ENCODE measurements around the gene SHROOM3. TPM values are rescaled to one million over a fixed set of nuclear protein-coding genes. Genes with fewer than 3 reads are reported as not detected.
A peak's percentile ranks its signal among the peaks of the same experiment; 100 is the strongest.

SHROOM3 gene
- polyA plus RNA-seq (2013, experiment 1 of 2), result 9.5 TPM
- polyA plus RNA-seq (2013, experiment 2 of 2), result 10.4 TPM

- peak; percentile 33 for DNase-seq
- Histone ChIP-seq H3K4ac (ENCODE audit: low read depth in 1 of 2, low read length in 2 of 2) (no peak within 1 kb of the TSS), H2AFZ (ENCODE audit: low read depth, low read length) (no peak within 1 kb of the TSS), H3K27me3 (ENCODE audit: control insufficient read depth in 1 of 2, insufficient read depth in 1 of 2, low read length in 2 of 2) (peaks cover 0 to 24% of the 10 kb centered on the region in 2 experiments), H3K27ac (ENCODE audit: low read length, poor library complexity, severe bottlenecking) (peak within 1 kb of the TSS; percentile 39), H3K36me3 (ENCODE audit: control insufficient read depth in 1 of 2, insufficient read depth in 2 of 2, low read depth in 1 of 2, low read length in 2 of 2) (no peaks in the 10 kb centered on the region), H2BK120ac (ENCODE audit: low read depth, low read length) (no peak within 1 kb of the TSS), H4K91ac (ENCODE audit: low read length) (no peak within 1 kb of the TSS), H2BK5ac (ENCODE audit: low read depth, low read length, poor library complexity, severe bottlenecking) (no peak within 1 kb of the TSS), H3K4me3 (ENCODE audit: insufficient read depth in 1 of 2, low read depth in 1 of 2, low read length in 2 of 2) (peak within 1 kb of the TSS in 1 of 2 experiments; percentile 73), H3K4me2 (ENCODE audit: low read length, poor library complexity, severe bottlenecking) (peak within 1 kb of the TSS; percentile 65), H3K9ac (ENCODE audit: low read length) (peak within 1 kb of the TSS; percentile 81), H3K18ac (ENCODE audit: low read depth in 1 of 2, low read length in 2 of 2) (no peak within 1 kb of the TSS), H2BK15ac (ENCODE audit: low read depth, poor library complexity, severe bottlenecking) (no peak within 1 kb of the TSS), H3K4me1 (ENCODE audit: control insufficient read depth, insufficient read depth, low read depth, low read length) (no peaks in the 10 kb centered on the region), H3K79me1 (replicated peaks; ENCODE audit: low read length, poor library complexity, severe bottlenecking) (no peaks in the 10 kb centered on the region), H3K9me3 (ENCODE audit: control insufficient read depth, low read length) (no peaks in the 10 kb centered on the region), H3K23ac (ENCODE audit: low read length in 2 of 2) (no peak within 1 kb of the TSS), H3K14ac (ENCODE audit: low read length in 2 of 2) (no peak within 1 kb of the TSS), H2AK5ac (ENCODE audit: low read length, severe bottlenecking) (peak within 1 kb of the TSS; percentile 63), H2BK12ac (ENCODE audit: low read length in 2 of 2) (peak within 1 kb of the TSS in 1 of 2 experiments; percentile 39), H4K8ac (ENCODE audit: low read length) (peak within 1 kb of the TSS; percentile 16)
- WGBS, result 18% methylated on average over 5 of the region's 9 CpGs
Observed at GRCh38 chr4:76434901-76435527, at the start of gene SHROOM3. SHROOM3 (plus strand) TSS chr4:76435229; CDS start chr4:76436053, 824 bp downstream.

- DNase-seq, result no peak
- Histone ChIP-seq H2BK15ac (ENCODE audit: low read depth, poor library complexity, severe bottlenecking) (no peak overlapping the region), H3K14ac (ENCODE audit: low read length in 2 of 2) (no peak overlapping the region), H3K36me3 (ENCODE audit: control insufficient read depth in 1 of 2, insufficient read depth in 2 of 2, low read depth in 1 of 2, low read length in 2 of 2) (no peaks in the 10 kb centered on the region), H3K27ac (ENCODE audit: low read length, poor library complexity, severe bottlenecking) (no peak overlapping the region), H3K23ac (ENCODE audit: low read length in 2 of 2) (no peak overlapping the region), H3K79me1 (replicated peaks; ENCODE audit: low read length, poor library complexity, severe bottlenecking) (no peaks in the 10 kb centered on the region), H2AK5ac (ENCODE audit: low read length, severe bottlenecking) (no peak overlapping the region), H3K4me3 (ENCODE audit: insufficient read depth in 1 of 2, low read depth in 1 of 2, low read length in 2 of 2) (no peak overlapping the region), H3K4me1 (ENCODE audit: control insufficient read depth, insufficient read depth, low read depth, low read length) (no peaks in the 10 kb centered on the region), H2BK5ac (ENCODE audit: low read depth, low read length, poor library complexity, severe bottlenecking) (no peak overlapping the region), H3K18ac (ENCODE audit: low read depth in 1 of 2, low read length in 2 of 2) (no peak overlapping the region), H2BK12ac (ENCODE audit: low read length in 2 of 2) (no peak overlapping the region), H3K9ac (ENCODE audit: low read length) (no peak overlapping the region), H2AFZ (ENCODE audit: low read depth, low read length) (no peak overlapping the region), H3K4ac (ENCODE audit: low read depth in 1 of 2, low read length in 2 of 2) (no peak overlapping the region), H4K91ac (ENCODE audit: low read length) (no peak overlapping the region), H3K9me3 (ENCODE audit: control insufficient read depth, low read length) (peaks cover 8% of the 10 kb centered on the region), H3K4me2 (ENCODE audit: low read length, poor library complexity, severe bottlenecking) (no peak overlapping the region), H3K27me3 (ENCODE audit: control insufficient read depth in 1 of 2, insufficient read depth in 1 of 2, low read length in 2 of 2) (no peaks in the 10 kb centered on the region), H4K8ac (ENCODE audit: low read length) (no peak overlapping the region), H2BK120ac (ENCODE audit: low read depth, low read length) (no peak overlapping the region)
- whole genome bisulfite sequencing, result 86% methylated on average over 2 of the region's 6 CpGs
Observed at GRCh38 chr4:76385974-76386373, 49.1 kb upstream of the SHROOM3 start.

- Histone ChIP-seq H2BK5ac (ENCODE audit: low read depth, low read length, poor library complexity, severe bottlenecking) (no peak overlapping the region), H3K9ac (ENCODE audit: low read length) (no peak overlapping the region), H3K4me2 (ENCODE audit: low read length, poor library complexity, severe bottlenecking) (no peak overlapping the region), H3K4me1 (ENCODE audit: control insufficient read depth, insufficient read depth, low read depth, low read length) (no peaks in the 10 kb centered on the region), H3K9me3 (ENCODE audit: control insufficient read depth, low read length) (peaks cover 8% of the 10 kb centered on the region), H2AFZ (ENCODE audit: low read depth, low read length) (no peak overlapping the region), H3K36me3 (ENCODE audit: control insufficient read depth in 1 of 2, insufficient read depth in 2 of 2, low read depth in 1 of 2, low read length in 2 of 2) (no peaks in the 10 kb centered on the region), H3K18ac (ENCODE audit: low read depth in 1 of 2, low read length in 2 of 2) (no peak overlapping the region), H3K4me3 (ENCODE audit: insufficient read depth in 1 of 2, low read depth in 1 of 2, low read length in 2 of 2) (no peak overlapping the region), H4K91ac (ENCODE audit: low read length) (no peak overlapping the region), H3K27me3 (ENCODE audit: control insufficient read depth in 1 of 2, insufficient read depth in 1 of 2, low read length in 2 of 2) (no peaks in the 10 kb centered on the region), H3K4ac (ENCODE audit: low read depth in 1 of 2, low read length in 2 of 2) (no peak overlapping the region), H4K8ac (ENCODE audit: low read length) (no peak overlapping the region), H2BK120ac (ENCODE audit: low read depth, low read length) (no peak overlapping the region), H3K14ac (ENCODE audit: low read length in 2 of 2) (no peak overlapping the region), H3K79me1 (replicated peaks; ENCODE audit: low read length, poor library complexity, severe bottlenecking) (no peaks in the 10 kb centered on the region), H2AK5ac (ENCODE audit: low read length, severe bottlenecking) (no peak overlapping the region), H3K23ac (ENCODE audit: low read length in 2 of 2) (no peak overlapping the region), H2BK12ac (ENCODE audit: low read length in 2 of 2) (no peak overlapping the region), H2BK15ac (ENCODE audit: low read depth, poor library complexity, severe bottlenecking) (no peak overlapping the region), H3K27ac (ENCODE audit: low read length, poor library complexity, severe bottlenecking) (no peak overlapping the region)
- no peak for DNase-seq
- WGBS, result 77% methylated on average over 6 of the region's 6 CpGs
Observed at GRCh38 chr4:76386566-76387305, 48.3 kb upstream of the SHROOM3 start.

GRCh38 chr4:76388160-76388908, 46.7 kb upstream of the SHROOM3 start:
- no peak for DNase-seq
- H3K4me3 ChIP-seq (ENCODE audit: insufficient read depth in 1 of 2, low read depth in 1 of 2, low read length in 2 of 2), result no peak overlapping the region
- no peak overlapping the region for H3K14ac ChIP-seq (ENCODE audit: low read length in 2 of 2)
- H3K4ac ChIP-seq (ENCODE audit: low read depth in 1 of 2, low read length in 2 of 2), result no peak overlapping the region
- H3K36me3 ChIP-seq (ENCODE audit: control insufficient read depth in 1 of 2, insufficient read depth in 2 of 2, low read depth in 1 of 2, low read length in 2 of 2), result no peaks in the 10 kb centered on the region
- peaks cover 15% of the 10 kb centered on the region for H3K9me3 ChIP-seq (ENCODE audit: control insufficient read depth, low read length)
- no peaks in the 10 kb centered on the region for H3K27me3 ChIP-seq (ENCODE audit: control insufficient read depth in 1 of 2, insufficient read depth in 1 of 2, low read length in 2 of 2)
- H3K18ac ChIP-seq (ENCODE audit: low read depth in 1 of 2, low read length in 2 of 2), result peak overlapping the region in 1 of 2 experiments; percentile 44
- no peak overlapping the region for H4K8ac ChIP-seq (ENCODE audit: low read length)
- H4K91ac ChIP-seq (ENCODE audit: low read length), result no peak overlapping the region
- H3K79me1 ChIP-seq (replicated peaks; ENCODE audit: low read length, poor library complexity, severe bottlenecking), result no peaks in the 10 kb centered on the region
- H2BK12ac ChIP-seq (ENCODE audit: low read length in 2 of 2), result peak overlapping the region in 1 of 2 experiments; percentile 47
- H3K27ac ChIP-seq (ENCODE audit: low read length, poor library complexity, severe bottlenecking), result no peak overlapping the region
- no peak overlapping the region for H2AFZ ChIP-seq (ENCODE audit: low read depth, low read length)
- no peak overlapping the region for H2BK120ac ChIP-seq (ENCODE audit: low read depth, low read length)
- no peak overlapping the region for H2AK5ac ChIP-seq (ENCODE audit: low read length, severe bottlenecking)
- H3K23ac ChIP-seq (ENCODE audit: low read length in 2 of 2), result no peak overlapping the region
- no peaks in the 10 kb centered on the region for H3K4me1 ChIP-seq (ENCODE audit: control insufficient read depth, insufficient read depth, low read depth, low read length)
- no peak overlapping the region for H3K4me2 ChIP-seq (ENCODE audit: low read length, poor library complexity, severe bottlenecking)
- H3K9ac ChIP-seq (ENCODE audit: low read length), result no peak overlapping the region
- H2BK15ac ChIP-seq (ENCODE audit: low read depth, poor library complexity, severe bottlenecking), result peak overlapping the region; percentile 74
- H2BK5ac ChIP-seq (ENCODE audit: low read depth, low read length, poor library complexity, severe bottlenecking), result no peak overlapping the region
- WGBS, result 88% methylated on average over 3 of the region's 3 CpGs
